IMR-90 (cell line): Measurements from ENCODE around the gene ZAP70.

Experiments used
- BHLHE40 ChIP-seq: fragments of 150-350 bp; IDR thresholded peaks from 2 replicates; pipeline ENCODE4 v1.6.1; 2016; ENCODE audit warnings: mild to moderate bottlenecking, low read depth, low read length
- CEBPB ChIP-seq: IDR thresholded peaks from 2 replicates; pipeline ENCODE4 v1.6.1; 2012; ENCODE audit warnings: low read depth, low read length, improper control_type of control experiment
- CHD1 ChIP-seq: IDR thresholded peaks from 2 replicates; pipeline ENCODE4 v1.6.1; 2012; ENCODE audit warnings: low read depth, low read length, improper control_type of control experiment
- FOS ChIP-seq: fragments of 150-350 bp; IDR thresholded peaks from 2 replicates; pipeline ENCODE4 v1.6.1; 2016; ENCODE audit warnings: low read depth, low read length
- MAFK ChIP-seq: IDR thresholded peaks from 2 replicates; pipeline ENCODE4 v1.6.1; 2012; ENCODE audit warnings: low read depth, low read length, improper control_type of control experiment
- MXI1 ChIP-seq: IDR thresholded peaks from 2 replicates; pipeline ENCODE4 v1.6.1; 2012; ENCODE audit warnings: low read depth, mild to moderate bottlenecking, low read length, moderate library complexity, borderline replicate concordance
- POLR2A ChIP-seq: IDR thresholded peaks from 2 replicates; pipeline ENCODE4 v1.6.1; 2012; ENCODE audit warnings: mild to moderate bottlenecking, low read depth, low read length
- RAD21 ChIP-seq: IDR thresholded peaks from 2 replicates; pipeline ENCODE4 v1.6.1; 2012; ENCODE audit warnings: low read length, improper control_type of control experiment
- RCOR1 ChIP-seq: IDR thresholded peaks from 2 replicates; pipeline ENCODE4 v1.6.1; 2012; ENCODE audit warnings: mild to moderate bottlenecking, low read length, improper control_type of control experiment; ENCODE audit not compliant: insufficient replicate concordance
- RFX5 ChIP-seq: IDR thresholded peaks from 2 replicates; pipeline ENCODE4 v1.8.0; 2012; ENCODE audit warnings: low read depth, mild to moderate bottlenecking, low read length, moderate library complexity
- SMC3 ChIP-seq: fragments of 150-350 bp; IDR thresholded peaks from 2 replicates; pipeline ENCODE4 v1.6.1; 2016; ENCODE audit warnings: low read depth, mild to moderate bottlenecking, antibody characterized with exemption, low read length, moderate library complexity
- TF ChIP-seq, protein P1 (sequence below): conservative IDR thresholded peaks from 2 replicates; pipeline ENCODE4 v1.5.1; 2012; ENCODE audit warnings: mild to moderate bottlenecking, low read depth, low read length, improper control_type of control experiment
- TF ChIP-seq, protein P2 (sequence below): fragments of 150-350 bp; IDR thresholded peaks from 2 replicates; pipeline ENCODE4 v1.6.1; 2017; ENCODE audit warnings: mild to moderate bottlenecking, antibody characterized with exemption, low read length, low read depth
- TF ChIP-seq, protein P3 (sequence below): fragments of 150-350 bp; IDR thresholded peaks from 2 replicates; pipeline ENCODE4 v1.6.1; 2016; ENCODE audit warnings: low read depth, mild to moderate bottlenecking, low read length, moderate library complexity, borderline replicate concordance

DNA sequence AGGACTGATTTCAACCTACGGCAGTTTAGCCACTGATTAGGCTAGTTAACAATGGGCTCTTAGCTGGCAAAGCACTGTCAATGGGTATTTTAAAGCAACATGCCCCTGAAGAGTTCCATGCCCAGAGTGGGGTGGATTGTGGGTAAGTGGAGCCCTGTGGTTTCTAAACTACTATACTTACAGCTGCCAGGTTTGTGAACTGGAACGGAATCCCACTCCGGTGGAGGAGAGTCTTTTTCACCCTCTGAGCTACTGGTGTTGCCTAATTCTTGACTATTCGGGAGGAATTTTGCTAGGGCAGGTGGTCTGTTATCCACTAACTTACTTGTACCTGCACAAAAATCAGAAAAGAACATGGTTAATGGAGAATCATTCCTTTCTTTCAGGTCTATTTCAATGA lies 52.6 kb downstream of the ZAP70 start:
- TF ChIP-seq, protein P1, sequence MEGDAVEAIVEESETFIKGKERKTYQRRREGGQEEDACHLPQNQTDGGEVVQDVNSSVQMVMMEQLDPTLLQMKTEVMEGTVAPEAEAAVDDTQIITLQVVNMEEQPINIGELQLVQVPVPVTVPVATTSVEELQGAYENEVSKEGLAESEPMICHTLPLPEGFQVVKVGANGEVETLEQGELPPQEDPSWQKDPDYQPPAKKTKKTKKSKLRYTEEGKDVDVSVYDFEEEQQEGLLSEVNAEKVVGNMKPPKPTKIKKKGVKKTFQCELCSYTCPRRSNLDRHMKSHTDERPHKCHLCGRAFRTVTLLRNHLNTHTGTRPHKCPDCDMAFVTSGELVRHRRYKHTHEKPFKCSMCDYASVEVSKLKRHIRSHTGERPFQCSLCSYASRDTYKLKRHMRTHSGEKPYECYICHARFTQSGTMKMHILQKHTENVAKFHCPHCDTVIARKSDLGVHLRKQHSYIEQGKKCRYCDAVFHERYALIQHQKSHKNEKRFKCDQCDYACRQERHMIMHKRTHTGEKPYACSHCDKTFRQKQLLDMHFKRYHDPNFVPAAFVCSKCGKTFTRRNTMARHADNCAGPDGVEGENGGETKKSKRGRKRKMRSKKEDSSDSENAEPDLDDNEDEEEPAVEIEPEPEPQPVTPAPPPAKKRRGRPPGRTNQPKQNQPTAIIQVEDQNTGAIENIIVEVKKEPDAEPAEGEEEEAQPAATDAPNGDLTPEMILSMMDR = no peak
- TF ChIP-seq RFX5 (no peak), RAD21 (no peak), RCOR1 (no peak), FOS (no peak), POLR2A (no peak), BHLHE40 (no peak), SMC3 (no peak), MXI1 (no peak), CEBPB (no peak), MAFK (no peak), CHD1 (no peak)
- TF ChIP-seq, protein P2, sequence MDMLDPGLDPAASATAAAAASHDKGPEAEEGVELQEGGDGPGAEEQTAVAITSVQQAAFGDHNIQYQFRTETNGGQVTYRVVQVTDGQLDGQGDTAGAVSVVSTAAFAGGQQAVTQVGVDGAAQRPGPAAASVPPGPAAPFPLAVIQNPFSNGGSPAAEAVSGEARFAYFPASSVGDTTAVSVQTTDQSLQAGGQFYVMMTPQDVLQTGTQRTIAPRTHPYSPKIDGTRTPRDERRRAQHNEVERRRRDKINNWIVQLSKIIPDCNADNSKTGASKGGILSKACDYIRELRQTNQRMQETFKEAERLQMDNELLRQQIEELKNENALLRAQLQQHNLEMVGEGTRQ = no peak
- TF ChIP-seq, protein P3, sequence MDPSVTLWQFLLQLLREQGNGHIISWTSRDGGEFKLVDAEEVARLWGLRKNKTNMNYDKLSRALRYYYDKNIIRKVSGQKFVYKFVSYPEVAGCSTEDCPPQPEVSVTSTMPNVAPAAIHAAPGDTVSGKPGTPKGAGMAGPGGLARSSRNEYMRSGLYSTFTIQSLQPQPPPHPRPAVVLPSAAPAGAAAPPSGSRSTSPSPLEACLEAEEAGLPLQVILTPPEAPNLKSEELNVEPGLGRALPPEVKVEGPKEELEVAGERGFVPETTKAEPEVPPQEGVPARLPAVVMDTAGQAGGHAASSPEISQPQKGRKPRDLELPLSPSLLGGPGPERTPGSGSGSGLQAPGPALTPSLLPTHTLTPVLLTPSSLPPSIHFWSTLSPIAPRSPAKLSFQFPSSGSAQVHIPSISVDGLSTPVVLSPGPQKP = no peak
